WI38 (cell line): Measurements from ENCODE around the gene C12orf60.

Experiments
- H3K4me3 ChIP-seq: 2 replicates; pipeline ENCODE4 v1.5.1; 2011; ENCODE audit warnings: low read depth, mild to moderate bottlenecking, control low read depth, low read length
- CTCF ChIP-seq: IDR thresholded peaks from 2 replicates; pipeline ENCODE4 v1.5.1; 2012; ENCODE audit warnings: low read depth, mild to moderate bottlenecking, control low read depth, low read length

Gene C12orf60

GRCh38 chr12:14773685-14774073, 29.8 kb upstream of the C12orf60 start:
- no peak for TF ChIP-seq CTCF
- H3K4me3 ChIP-seq, result peak overlapping the region; percentile 88

GRCh38 chr12:14774074-14774905, 29.2 kb upstream of the C12orf60 start:
- peak overlapping the region; percentile 88 for H3K4me3 ChIP-seq
- no peak for TF ChIP-seq CTCF

- H3K4me3 ChIP-seq, result peak overlapping the region; percentile 88
- TF ChIP-seq CTCF, result no peak
Measured at GRCh38 chr12:14774906-14775635, 28.4 kb upstream of the C12orf60 start.

GRCh38 chr12:14775636-14775980, 27.9 kb upstream of the C12orf60 start:
- H3K4me3 ChIP-seq, result peak overlapping the region; percentile 88
- TF ChIP-seq CTCF, result no peak

- TF ChIP-seq CTCF, result no peak
- peak overlapping the region; percentile 88 for H3K4me3 ChIP-seq
Measured at GRCh38 chr12:14776236-14776961, 27.1 kb upstream of the C12orf60 start.

GRCh38 chr12:14777271-14777670, 26.2 kb upstream of the C12orf60 start:
- no peak for TF ChIP-seq CTCF
- no peak overlapping the region for H3K4me3 ChIP-seq
